ENCODE measurements around the gene VTCN1.

VTCN1 gene

GRCh38 chr1:117231748-117232373, 21.1 kb upstream of the VTCN1 start:
- Histone ChIP-seq H3K9me3 (replicated peaks; ENCODE audit: insufficient read depth, low read length) (no peaks in the 10 kb centered on the region), H3K9ac (ENCODE audit: low read length) (no peak overlapping the region), H3K27ac (ENCODE audit: low read length) (no peak overlapping the region), H3F3A (ENCODE audit: insufficient read depth, low read length) (no peaks in the 10 kb centered on the region), H4K20me1 (ENCODE audit: insufficient read depth, low read length) (no peaks in the 10 kb centered on the region), H3K9me2 (replicated peaks; ENCODE audit: insufficient read depth, low read length) (no peaks in the 10 kb centered on the region), H3K27me3 (replicated peaks; ENCODE audit: insufficient read depth, low read length) (no peaks in the 10 kb centered on the region), H3K4me3 (ENCODE audit: low read length) (no peak overlapping the region), H3K4me2 (ENCODE audit: low read depth, low read length) (no peak overlapping the region), H2AFZ (ENCODE audit: low read length) (no peak overlapping the region), H3K79me2 (ENCODE audit: low read length) (no peaks in the 10 kb centered on the region), H3K36me3 (replicated peaks; ENCODE audit: insufficient read depth, low read length) (no peaks in the 10 kb centered on the region), H3K4me1 (ENCODE audit: low read length) (no peaks in the 10 kb centered on the region)
- DNase-seq, result no peak
- no peak for TF ChIP-seq EZH2phosphoT487 (IDR thresholded peaks at IDR 0.05; ENCODE audit: low read length)
- TF ChIP-seq EZH2 (optimal IDR thresholded peaks at IDR 0.05; ENCODE audit: low read depth, low read length), result no peak
- TF ChIP-seq CTCF (IDR thresholded peaks at IDR 0.05; ENCODE audit: low read length), result no peak

- Histone ChIP-seq H3K27ac (ENCODE audit: low read length) (no peak overlapping the region), H3K4me1 (ENCODE audit: low read length) (no peaks in the 10 kb centered on the region), H3K9me3 (replicated peaks; ENCODE audit: insufficient read depth, low read length) (no peaks in the 10 kb centered on the region), H3K9ac (ENCODE audit: low read length) (no peak overlapping the region), H3K4me2 (ENCODE audit: low read depth, low read length) (no peak overlapping the region), H3K9me2 (replicated peaks; ENCODE audit: insufficient read depth, low read length) (no peaks in the 10 kb centered on the region), H3K79me2 (ENCODE audit: low read length) (no peaks in the 10 kb centered on the region), H2AFZ (ENCODE audit: low read length) (no peak overlapping the region), H3K27me3 (replicated peaks; ENCODE audit: insufficient read depth, low read length) (no peaks in the 10 kb centered on the region), H3K36me3 (replicated peaks; ENCODE audit: insufficient read depth, low read length) (no peaks in the 10 kb centered on the region), H4K20me1 (ENCODE audit: insufficient read depth, low read length) (no peaks in the 10 kb centered on the region), H3K4me3 (ENCODE audit: low read length) (no peak overlapping the region), H3F3A (ENCODE audit: insufficient read depth, low read length) (no peaks in the 10 kb centered on the region)
- DNase-seq, result no peak
- no peak for TF ChIP-seq EZH2phosphoT487 (IDR thresholded peaks at IDR 0.05; ENCODE audit: low read length)
- TF ChIP-seq CTCF (IDR thresholded peaks at IDR 0.05; ENCODE audit: low read length), result no peak
- TF ChIP-seq EZH2 (optimal IDR thresholded peaks at IDR 0.05; ENCODE audit: low read depth, low read length), result no peak
These were observed 20.6 kb upstream of the VTCN1 start for GRCh38 chr1:117231312-117231711.

GRCh38 chr1:117229217-117229616, 18.5 kb upstream of the VTCN1 start:
- no peaks in the 10 kb centered on the region for H3K36me3 ChIP-seq (replicated peaks; ENCODE audit: insufficient read depth, low read length)
- no peaks in the 10 kb centered on the region for H3K9me3 ChIP-seq (replicated peaks; ENCODE audit: insufficient read depth, low read length)
- no peaks in the 10 kb centered on the region for H3F3A ChIP-seq (ENCODE audit: insufficient read depth, low read length)
- no peak overlapping the region for H3K9ac ChIP-seq (ENCODE audit: low read length)
- no peak overlapping the region for H3K4me3 ChIP-seq (ENCODE audit: low read length)
- no peaks in the 10 kb centered on the region for H4K20me1 ChIP-seq (ENCODE audit: insufficient read depth, low read length)
- no peak overlapping the region for H3K27ac ChIP-seq (ENCODE audit: low read length)
- TF ChIP-seq EZH2 (optimal IDR thresholded peaks at IDR 0.05; ENCODE audit: low read depth, low read length), result no peak
- no peak for TF ChIP-seq CTCF (IDR thresholded peaks at IDR 0.05; ENCODE audit: low read length)
- H3K4me1 ChIP-seq (ENCODE audit: low read length), result no peaks in the 10 kb centered on the region
- no peak overlapping the region for H3K4me2 ChIP-seq (ENCODE audit: low read depth, low read length)
- no peaks in the 10 kb centered on the region for H3K9me2 ChIP-seq (replicated peaks; ENCODE audit: insufficient read depth, low read length)
- H2AFZ ChIP-seq (ENCODE audit: low read length), result no peak overlapping the region
- no peaks in the 10 kb centered on the region for H3K79me2 ChIP-seq (ENCODE audit: low read length)
- no peaks in the 10 kb centered on the region for H3K27me3 ChIP-seq (replicated peaks; ENCODE audit: insufficient read depth, low read length)
- no peak for DNase-seq
